Measurements from ENCODE around the gene ATF7IP2. TPM values are rescaled to one million over a fixed set of nuclear protein-coding genes. Genes with fewer than 3 reads are reported as not detected.

Gene ATF7IP2
- total and polyA plus RNA-seq, 2 experiments from 2014 or later: 1.1 to 1.3 TPM

- no peaks in the 10 kb centered on the region for H3F3A ChIP-seq (ENCODE audit: insufficient read depth)
- no peaks in the 10 kb centered on the region for H3K27me3 ChIP-seq (replicated peaks; ENCODE audit: insufficient read depth)
- no peak for DNase-seq
- no peak overlapping the region for H3K4me3 ChIP-seq
- no peak overlapping the region for H3K9ac ChIP-seq
- H4K20me1 ChIP-seq (ENCODE audit: insufficient read depth): no peaks in the 10 kb centered on the region
- WGBS, 2 experiments (ENCODE audit: low coverage in 1 of 2, low lambda C conversion rate in 2 of 2, missing lambda C conversion rate in 2 of 2): 44 to 58% methylated on average over 1 to 2 of the region's 2 CpGs
- in situ Hi-C loops (cut with MboI): loop anchor here (25.0 kb wide), 1 partner anchor 218 kb away; no protein-coding TSS in a partner anchor
- TF ChIP-seq EZH2phosphoT487 (IDR thresholded peaks at IDR 0.05; ENCODE audit: insufficient read depth, low read depth): no peak
- TF ChIP-seq EZH2 (IDR thresholded peaks at IDR 0.05; ENCODE audit: insufficient read depth, poor library complexity, severe bottlenecking): no peak
- no peaks in the 10 kb centered on the region for H3K9me3 ChIP-seq (ENCODE audit: low read depth)
- no peaks in the 10 kb centered on the region for H3K9me2 ChIP-seq (ENCODE audit: insufficient read depth)
- no peaks in the 10 kb centered on the region for H3K79me2 ChIP-seq (ENCODE audit: insufficient read depth)
- no peak overlapping the region for H3K4me2 ChIP-seq (ENCODE audit: unreplicated experiment)
- no peaks in the 10 kb centered on the region for H3K4me1 ChIP-seq (ENCODE audit: insufficient read depth)
- no peaks in the 10 kb centered on the region for H3K36me3 ChIP-seq (ENCODE audit: low read depth)
- H3K27ac ChIP-seq: no peak overlapping the region
- H2AFZ ChIP-seq: no peak overlapping the region
Measured at GRCh38 chr16:10480151-10480550, 94.3 kb downstream of the ATF7IP2 start.

- H4K20me1 ChIP-seq (ENCODE audit: insufficient read depth): no peaks in the 10 kb centered on the region
- no peaks in the 10 kb centered on the region for H3K9me2 ChIP-seq (ENCODE audit: insufficient read depth)
- H3K9ac ChIP-seq: no peak overlapping the region
- H3K4me3 ChIP-seq: no peak overlapping the region
- H3K27ac ChIP-seq: no peak overlapping the region
- H3K27me3 ChIP-seq (replicated peaks; ENCODE audit: insufficient read depth): no peaks in the 10 kb centered on the region
- no peak overlapping the region for H3K4me2 ChIP-seq (ENCODE audit: unreplicated experiment)
- H3K36me3 ChIP-seq (ENCODE audit: low read depth): no peaks in the 10 kb centered on the region
- no peak for TF ChIP-seq EZH2 (IDR thresholded peaks at IDR 0.05; ENCODE audit: insufficient read depth, poor library complexity, severe bottlenecking)
- no peak for TF ChIP-seq EZH2phosphoT487 (IDR thresholded peaks at IDR 0.05; ENCODE audit: insufficient read depth, low read depth)
- H3K9me3 ChIP-seq (ENCODE audit: low read depth): no peaks in the 10 kb centered on the region
- H3K4me1 ChIP-seq (ENCODE audit: insufficient read depth): peaks cover 4% of the 10 kb centered on the region; the same call in 1 of the 2 replicates
- 88 to 91% methylated on average over 4 of the region's 4 CpGs for WGBS, 2 experiments (ENCODE audit: low coverage in 1 of 2, low lambda C conversion rate in 2 of 2, missing lambda C conversion rate in 2 of 2)
- in situ Hi-C loops (cut with MboI): loop anchor here (25.0 kb wide), 1 partner anchor 223 kb away; no protein-coding TSS in a partner anchor
- no peaks in the 10 kb centered on the region for H3K79me2 ChIP-seq (ENCODE audit: insufficient read depth)
- H2AFZ ChIP-seq: no peak overlapping the region
- no peak for DNase-seq
- no peaks in the 10 kb centered on the region for H3F3A ChIP-seq (ENCODE audit: insufficient read depth)
Measured at GRCh38 chr16:10485159-10485558, 99.3 kb downstream of the ATF7IP2 start.

DNA sequence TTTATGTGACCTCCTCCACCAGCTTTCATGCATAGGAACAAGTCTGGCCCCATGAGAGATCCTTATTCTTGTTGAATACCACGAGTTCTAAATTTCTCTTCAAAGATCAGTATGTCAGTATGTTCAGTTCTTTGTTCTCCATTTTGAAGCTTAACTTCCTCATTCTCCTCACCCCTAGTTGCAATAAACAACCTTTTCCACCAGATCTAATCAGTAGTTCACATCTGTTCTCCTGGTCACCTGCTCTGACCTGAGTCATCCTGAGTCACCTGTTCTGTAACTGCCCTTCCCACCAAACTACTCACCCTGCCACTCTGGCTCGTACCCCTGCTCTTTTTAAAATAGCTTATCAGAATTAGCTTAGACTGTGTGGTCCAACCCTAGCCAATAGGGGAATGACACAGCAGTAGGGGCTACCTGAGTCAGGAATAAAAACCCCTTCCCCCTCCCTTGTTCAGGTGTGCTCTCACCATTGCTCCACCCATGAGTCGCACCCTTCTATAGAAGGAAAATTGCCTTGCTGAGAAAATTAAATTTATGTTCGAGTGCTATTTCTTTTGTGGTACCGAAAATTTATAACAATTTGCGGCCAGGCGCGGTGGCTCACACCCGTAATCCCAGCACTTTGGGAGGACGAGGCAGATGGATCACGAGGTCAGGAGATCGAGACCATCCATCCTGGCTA lies 100.0 kb downstream of the ATF7IP2 start:
- 87 to 89% methylated on average over 12 of the region's 12 CpGs for WGBS, 2 experiments (ENCODE audit: low coverage in 1 of 2, low lambda C conversion rate in 2 of 2, missing lambda C conversion rate in 2 of 2)
- in situ Hi-C loops (cut with MboI): loop anchor here (25.0 kb wide), 1 partner anchor 224 kb away; no protein-coding TSS in a partner anchor

DNA sequence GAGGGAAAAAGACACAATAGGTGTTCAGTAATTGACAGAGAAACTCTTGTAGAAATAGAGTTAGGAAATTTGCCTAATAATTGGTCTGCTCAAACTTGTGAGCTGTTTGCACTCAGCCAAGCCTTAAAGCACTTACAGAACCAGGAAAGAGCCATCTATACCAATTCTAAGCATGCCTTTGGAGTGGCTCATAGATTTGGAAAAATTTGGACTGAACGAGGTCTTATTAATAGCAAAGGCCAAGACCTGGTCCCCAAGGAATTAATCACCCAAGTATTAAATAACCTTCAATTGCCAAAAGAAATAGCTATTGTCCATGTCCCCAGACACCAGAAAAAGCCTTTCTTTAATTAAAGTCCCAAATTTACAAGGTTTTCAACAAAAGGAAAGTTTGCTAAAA lies 104.3 kb downstream of the ATF7IP2 start:
- H3K27me3 ChIP-seq (replicated peaks; ENCODE audit: insufficient read depth): no peaks in the 10 kb centered on the region
- TF ChIP-seq EZH2phosphoT487 (IDR thresholded peaks at IDR 0.05; ENCODE audit: insufficient read depth, low read depth) (no peak), EZH2 (IDR thresholded peaks at IDR 0.05; ENCODE audit: insufficient read depth, poor library complexity, severe bottlenecking) (no peak)
- in situ Hi-C loops (cut with MboI): loop anchor here (25.0 kb wide), 1 partner anchor 228 kb away; no protein-coding TSS in a partner anchor

More for the DNA sequence above, 100.0 kb downstream of the ATF7IP2 start:
- no peak overlapping the region for H3K27ac ChIP-seq
- H3K79me2 ChIP-seq (ENCODE audit: insufficient read depth): no peaks in the 10 kb centered on the region
- no peak overlapping the region for H3K4me2 ChIP-seq (ENCODE audit: unreplicated experiment)
- H3K4me3 ChIP-seq: no peak overlapping the region
- no peak for TF ChIP-seq EZH2phosphoT487 (IDR thresholded peaks at IDR 0.05; ENCODE audit: insufficient read depth, low read depth)
- TF ChIP-seq EZH2 (IDR thresholded peaks at IDR 0.05; ENCODE audit: insufficient read depth, poor library complexity, severe bottlenecking): no peak
- no peaks in the 10 kb centered on the region for H3K27me3 ChIP-seq (replicated peaks; ENCODE audit: insufficient read depth)
- no peaks in the 10 kb centered on the region for H3K9me2 ChIP-seq (ENCODE audit: insufficient read depth)
- no peak overlapping the region for H2AFZ ChIP-seq
- H4K20me1 ChIP-seq (ENCODE audit: insufficient read depth): no peaks in the 10 kb centered on the region
- no peaks in the 10 kb centered on the region for H3K9me3 ChIP-seq (ENCODE audit: low read depth)
- peaks cover 7% of the 10 kb centered on the region; the same call in 1 of the 2 replicates for H3K4me1 ChIP-seq (ENCODE audit: insufficient read depth)
- no peaks in the 10 kb centered on the region for H3K36me3 ChIP-seq (ENCODE audit: low read depth)
- no peak for DNase-seq
- H3F3A ChIP-seq (ENCODE audit: insufficient read depth): no peaks in the 10 kb centered on the region
- no peak overlapping the region for H3K9ac ChIP-seq

More for the DNA sequence above, 104.3 kb downstream of the ATF7IP2 start:
- H3K79me2 ChIP-seq (ENCODE audit: insufficient read depth): no peaks in the 10 kb centered on the region
- peak; percentile 38 for DNase-seq
- no peaks in the 10 kb centered on the region for H3K36me3 ChIP-seq (ENCODE audit: low read depth)
- no peaks in the 10 kb centered on the region for H4K20me1 ChIP-seq (ENCODE audit: insufficient read depth)
- no peak overlapping the region for H3K4me2 ChIP-seq (ENCODE audit: unreplicated experiment)
- no peaks in the 10 kb centered on the region for H3K9me3 ChIP-seq (ENCODE audit: low read depth)
- H3K4me3 ChIP-seq: no peak overlapping the region
- WGBS, 2 experiments (ENCODE audit: low coverage in 1 of 2, low lambda C conversion rate in 2 of 2, missing lambda C conversion rate in 2 of 2): 0% methylated on average over 1 of the region's 1 CpG
- H3K9me2 ChIP-seq (ENCODE audit: insufficient read depth): no peaks in the 10 kb centered on the region
- no peaks in the 10 kb centered on the region for H3F3A ChIP-seq (ENCODE audit: insufficient read depth)
- no peak overlapping the region for H3K27ac ChIP-seq
- no peak overlapping the region for H2AFZ ChIP-seq
- no peak overlapping the region for H3K9ac ChIP-seq
- peaks cover 7% of the 10 kb centered on the region; the same call in 1 of the 2 replicates for H3K4me1 ChIP-seq (ENCODE audit: insufficient read depth)

Measured in GM23248 (cell line).